B cell (primary cell): ENCODE measurements around the gene TENM4.

Experiments used
- EZH2 ChIP-seq: IDR thresholded peaks from 2 replicates; pipeline ENCODE4 v1.6.1; 2012; ENCODE audit warnings: borderline replicate concordance, low read depth, mild to moderate bottlenecking, moderate library complexity, low read length; ENCODE audit not compliant: insufficient read depth, poor library complexity, severe bottlenecking
- TF ChIP-seq, protein P1 (sequence below): fragments of 200-600 bp; IDR thresholded peaks from one replicate; pipeline ENCODE4 v1.8.0; 2022; ENCODE audit warnings: antibody characterized with exemption, mild to moderate bottlenecking

- TF ChIP-seq, protein P1, sequence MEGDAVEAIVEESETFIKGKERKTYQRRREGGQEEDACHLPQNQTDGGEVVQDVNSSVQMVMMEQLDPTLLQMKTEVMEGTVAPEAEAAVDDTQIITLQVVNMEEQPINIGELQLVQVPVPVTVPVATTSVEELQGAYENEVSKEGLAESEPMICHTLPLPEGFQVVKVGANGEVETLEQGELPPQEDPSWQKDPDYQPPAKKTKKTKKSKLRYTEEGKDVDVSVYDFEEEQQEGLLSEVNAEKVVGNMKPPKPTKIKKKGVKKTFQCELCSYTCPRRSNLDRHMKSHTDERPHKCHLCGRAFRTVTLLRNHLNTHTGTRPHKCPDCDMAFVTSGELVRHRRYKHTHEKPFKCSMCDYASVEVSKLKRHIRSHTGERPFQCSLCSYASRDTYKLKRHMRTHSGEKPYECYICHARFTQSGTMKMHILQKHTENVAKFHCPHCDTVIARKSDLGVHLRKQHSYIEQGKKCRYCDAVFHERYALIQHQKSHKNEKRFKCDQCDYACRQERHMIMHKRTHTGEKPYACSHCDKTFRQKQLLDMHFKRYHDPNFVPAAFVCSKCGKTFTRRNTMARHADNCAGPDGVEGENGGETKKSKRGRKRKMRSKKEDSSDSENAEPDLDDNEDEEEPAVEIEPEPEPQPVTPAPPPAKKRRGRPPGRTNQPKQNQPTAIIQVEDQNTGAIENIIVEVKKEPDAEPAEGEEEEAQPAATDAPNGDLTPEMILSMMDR: no peak
- TF ChIP-seq EZH2: no peak
Observed at GRCh38 chr11:78722786-78723185, 718.0 kb downstream of the TENM4 start.
